Breast epithelium (tissue), 3 donors: ENCODE data around the gene OGFOD3.

Experiments used
- POLR2A ChIP-seq: fragments of 450-650 bp; IDR thresholded peaks from one replicate; pipeline ENCODE4 v1.6.1; 2016; ENCODE audit warnings: antibody characterized with exemption, mild to moderate bottlenecking, moderate library complexity
- TF ChIP-seq, protein P1 (sequence below), 3 donors: fragments of 450-650 bp; IDR thresholded peaks; one replicate each; pipeline ENCODE4 v1.5.1; 2016 to 2017; ENCODE audit warnings: antibody characterized with exemption in 3 of 3, mild to moderate bottlenecking in 3 of 3, moderate library complexity in 3 of 3

GRCh38 chr17:82449131-82449882 is 30.9 kb upstream of the OGFOD3 start:
- TF ChIP-seq, protein P1, sequence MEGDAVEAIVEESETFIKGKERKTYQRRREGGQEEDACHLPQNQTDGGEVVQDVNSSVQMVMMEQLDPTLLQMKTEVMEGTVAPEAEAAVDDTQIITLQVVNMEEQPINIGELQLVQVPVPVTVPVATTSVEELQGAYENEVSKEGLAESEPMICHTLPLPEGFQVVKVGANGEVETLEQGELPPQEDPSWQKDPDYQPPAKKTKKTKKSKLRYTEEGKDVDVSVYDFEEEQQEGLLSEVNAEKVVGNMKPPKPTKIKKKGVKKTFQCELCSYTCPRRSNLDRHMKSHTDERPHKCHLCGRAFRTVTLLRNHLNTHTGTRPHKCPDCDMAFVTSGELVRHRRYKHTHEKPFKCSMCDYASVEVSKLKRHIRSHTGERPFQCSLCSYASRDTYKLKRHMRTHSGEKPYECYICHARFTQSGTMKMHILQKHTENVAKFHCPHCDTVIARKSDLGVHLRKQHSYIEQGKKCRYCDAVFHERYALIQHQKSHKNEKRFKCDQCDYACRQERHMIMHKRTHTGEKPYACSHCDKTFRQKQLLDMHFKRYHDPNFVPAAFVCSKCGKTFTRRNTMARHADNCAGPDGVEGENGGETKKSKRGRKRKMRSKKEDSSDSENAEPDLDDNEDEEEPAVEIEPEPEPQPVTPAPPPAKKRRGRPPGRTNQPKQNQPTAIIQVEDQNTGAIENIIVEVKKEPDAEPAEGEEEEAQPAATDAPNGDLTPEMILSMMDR (IDR thresholded peaks at IDR 0.05) = no peak
- no peak for TF ChIP-seq POLR2A
